SKM-1 (cell line): Measurements from ENCODE around the gene C1orf226.

Experiments used
- DNase-seq: peaks from one replicate; lab custom pipeline; 2025; ENCODE audit not compliant: unreplicated experiment; lab: John Stamatoyannopoulos, UW

C1orf226 gene

GRCh38 chr1:162365284-162366020, 16.1 kb upstream of the C1orf226 start:
- DNase-seq: no peak

- DNase-seq: no peak
These were observed 15.4 kb upstream of the C1orf226 start for GRCh38 chr1:162366149-162366548.

- DNase-seq: no peak
These were observed 14.9 kb upstream of the C1orf226 start for GRCh38 chr1:162366671-162367070.

- DNase-seq: no peak
These were observed 14.5 kb upstream of the C1orf226 start for GRCh38 chr1:162367073-162367472.

GRCh38 chr1:162367772-162368171, 13.8 kb upstream of the C1orf226 start:
- no peak for DNase-seq

GRCh38 chr1:162368451-162368850, 13.1 kb upstream of the C1orf226 start:
- DNase-seq: no peak

- DNase-seq: no peak
These were observed 12.0 kb upstream of the C1orf226 start for GRCh38 chr1:162369571-162369970.

GRCh38 chr1:162370161-162370560, 11.4 kb upstream of the C1orf226 start:
- DNase-seq: no peak

GRCh38 chr1:162370721-162371120, 10.8 kb upstream of the C1orf226 start:
- DNase-seq: no peak

GRCh38 chr1:162371611-162372010, 9.9 kb upstream of the C1orf226 start:
- no peak for DNase-seq

GRCh38 chr1:162372159-162373071, 9.1 kb upstream of the C1orf226 start:
- DNase-seq: no peak

GRCh38 chr1:162373072-162373427, 8.5 kb upstream of the C1orf226 start:
- no peak for DNase-seq

GRCh38 chr1:162373541-162374260, 7.8 kb upstream of the C1orf226 start:
- no peak for DNase-seq

- no peak for DNase-seq
These were observed 7.1 kb upstream of the C1orf226 start for GRCh38 chr1:162374406-162374805.

GRCh38 chr1:162375463-162375862, 6.1 kb upstream of the C1orf226 start:
- no peak for DNase-seq

GRCh38 chr1:162376691-162377090, 4.8 kb upstream of the C1orf226 start, which contains the start of gene SPATA46:
Gene SPATA46 (minus strand): TSS chr1:162376854. CDS start chr1:162376790, 64 bp downstream.
- DNase-seq: no peak

GRCh38 chr1:162380061-162380846, 1.3 kb upstream of the C1orf226 start:
- DNase-seq: no peak

GRCh38 chr1:162381941-162382750, 618 bp downstream of the C1orf226 start:
- no peak for DNase-seq

- no peak for DNase-seq
These were observed 1.6 kb downstream of the C1orf226 start for GRCh38 chr1:162383091-162383490.

GRCh38 chr1:162383516-162383915, 2.0 kb downstream of the C1orf226 start:
- DNase-seq: no peak
